ENCODE data around the gene C2orf68. TPM values are rescaled to one million over a fixed set of nuclear protein-coding genes. Genes with fewer than 3 reads are reported as not detected.

C2orf68 gene
- total and polyA plus RNA-seq, 2 of the 13 experiments (the other 11 are each of a cell fraction or from before 2014, with no cell fraction given), result 47.1 to 77.4 TPM

GRCh38 chr2:85595301-85596025, 16.4 kb downstream of the C2orf68 start, which contains the start of gene RNF181 (continued):
- TF ChIP-seq ZBTB10 (CRISPR knock-in tag; IDR thresholded peaks at IDR 0.05; ENCODE audit: borderline replicate concordance), result no peak
- TF ChIP-seq ZNF546 (CRISPR knock-in tag; conservative IDR thresholded peaks at IDR 0.05), result peak; percentile 66; the same call in 1 of the 2 replicates
- 0 out of 2 replicates have a peak, but pooled peaks have one; percentile 7 for TF ChIP-seq ZNF121 (CRISPR knock-in tag; IDR thresholded peaks at IDR 0.05)
- TF ChIP-seq SP5 (CRISPR knock-in tag; IDR thresholded peaks at IDR 0.05; ENCODE audit: borderline replicate concordance, low read depth), result 0 out of 2 replicates have a peak, but pooled peaks have one; percentile 17
- TF ChIP-seq HIC2 (CRISPR knock-in tag; IDR thresholded peaks at IDR 0.05; ENCODE audit: low read depth), result no peak
- no peak for TF ChIP-seq ZNF282 (IDR thresholded peaks at IDR 0.05; ENCODE audit: partially characterized antibody)
- TF ChIP-seq NR2F6 (IDR thresholded peaks at IDR 0.05), result no peak
- TF ChIP-seq NR2F6 (CRISPR knock-in tag; IDR thresholded peaks at IDR 0.05), result no peak
- peak; percentile 92 for TF ChIP-seq ZNF891 (CRISPR knock-in tag; IDR thresholded peaks at IDR 0.05)
- TF ChIP-seq ZBTB37 (CRISPR knock-in tag; IDR thresholded peaks at IDR 0.05), result no peak
- TF ChIP-seq RNF219 (CRISPR knock-in tag; IDR thresholded peaks at IDR 0.05), result 0 out of 2 replicates have a peak, but pooled peaks have one; percentile 50
- no peak for TF ChIP-seq ZNF563 (CRISPR knock-in tag; IDR thresholded peaks at IDR 0.05)
- no peak for TF ChIP-seq FOXM1 (CRISPR knock-in tag; IDR thresholded peaks at IDR 0.05)
- TF ChIP-seq ZNF747 (CRISPR knock-in tag; IDR thresholded peaks at IDR 0.05; ENCODE audit: borderline replicate concordance), result peak; percentile 73; the same call in 1 of the 2 replicates
- peak; percentile 37 for TF ChIP-seq XRCC5 (optimal IDR thresholded peaks at IDR 0.05; ENCODE audit: low read length)
- TF ChIP-seq NR2F2 (IDR thresholded peaks at IDR 0.05; ENCODE audit: borderline replicate concordance, low read depth), result no peak; the same call in 1 of the 2 replicates
- TF ChIP-seq ZBTB21 (CRISPR knock-in tag; IDR thresholded peaks at IDR 0.05), result no peak; the same call in 1 of the 2 replicates
- TF ChIP-seq PAWR (CRISPR knock-in tag; IDR thresholded peaks at IDR 0.05; ENCODE audit: borderline replicate concordance), result no peak
- no peak for TF ChIP-seq TCF7 (IDR thresholded peaks at IDR 0.05; ENCODE audit: low read depth)
- no peak for TF ChIP-seq NR3C1 (CRISPR knock-in tag; IDR thresholded peaks at IDR 0.05)
- no peak for TF ChIP-seq ZNF678 (CRISPR knock-in tag; IDR thresholded peaks at IDR 0.05)
- TF ChIP-seq E2F5 (CRISPR knock-in tag; conservative IDR thresholded peaks at IDR 0.05), result peak; percentile 8; the same call in 1 of the 2 replicates
